SK-N-SH treated with all-trans-retinoic acid at 6 μM for 48 hours (cell line): Measurements from ENCODE around the gene UGT2B7.

ENCODE experiments used
- ATAC-seq: fragments of 200-7000 bp; cut with Tn5 transposase; 3 replicates; pipeline ENCODE4 v1.9.1; 2020; ENCODE audit warnings: mild to moderate bottlenecking, moderate library complexity
- ARNTL ChIP-seq: fragments of 450-650 bp; formaldehyde crosslinking; IDR thresholded peaks from 2 replicates; pipeline ENCODE4 v1.5.0; 2020; ENCODE audit warnings: low read depth, mild to moderate bottlenecking, moderate library complexity, borderline replicate concordance
- BACH2 ChIP-seq: fragments of 250-450 bp; sonication (Bioruptor Pico); IDR thresholded peaks from 2 replicates; pipeline ENCODE4 v1.9.0; 2021; ENCODE audit warnings: mild to moderate bottlenecking, borderline replicate concordance
- CSDC2 ChIP-seq: fragments of 250-450 bp; sonication (Bioruptor Pico); IDR thresholded peaks from 2 replicates; pipeline ENCODE4 v1.5.0; 2020; ENCODE audit warnings: mild to moderate bottlenecking, moderate library complexity
- ESRRG ChIP-seq: fragments of 250-450 bp; sonication (Bioruptor Pico); IDR thresholded peaks from 2 replicates; pipeline ENCODE4 v1.6.1; 2021; ENCODE audit warnings: mild to moderate bottlenecking
- GLIS3 ChIP-seq: fragments of 250-450 bp; sonication (Bioruptor Pico); IDR thresholded peaks from 2 replicates; pipeline ENCODE4 v1.5.0; 2020; ENCODE audit warnings: mild to moderate bottlenecking, moderate library complexity
- ISL1 ChIP-seq: fragments of 250-450 bp; sonication (Bioruptor Pico); IDR thresholded peaks from 2 replicates; pipeline ENCODE4 v2.1.2; 2022; ENCODE audit warnings: mild to moderate bottlenecking, moderate library complexity
- OSR1 ChIP-seq: fragments of 250-450 bp; sonication (Bioruptor Pico); IDR thresholded peaks from 2 replicates; pipeline ENCODE4 v1.8.0; 2022; ENCODE audit warnings: moderate library complexity, mild to moderate bottlenecking, inconsistent platforms
- PPARA ChIP-seq: fragments of 250-450 bp; sonication (Bioruptor Pico); IDR thresholded peaks from 2 replicates; pipeline ENCODE4 v1.5.0; 2020; ENCODE audit warnings: mild to moderate bottlenecking, borderline replicate concordance
- RARB ChIP-seq: fragments of 250-450 bp; sonication (Bioruptor Pico); IDR thresholded peaks from 2 replicates; pipeline ENCODE4 v1.8.0; 2021; ENCODE audit warnings: mild to moderate bottlenecking, moderate library complexity
- SNAI2 ChIP-seq: fragments of 250-450 bp; sonication (Bioruptor Pico); IDR thresholded peaks from 2 replicates; pipeline ENCODE4 v1.5.0; 2020; ENCODE audit warnings: mild to moderate bottlenecking, moderate library complexity
- TCF4 ChIP-seq: fragments of 250-450 bp; sonication (Bioruptor Pico); IDR thresholded peaks from 2 replicates; pipeline ENCODE4 v1.8.0; 2021; ENCODE audit warnings: mild to moderate bottlenecking, moderate library complexity, borderline replicate concordance
- TOX ChIP-seq: fragments of 250-450 bp; sonication (Bioruptor Pico); IDR thresholded peaks from 2 replicates; pipeline ENCODE4 v1.8.0; 2021; ENCODE audit warnings: mild to moderate bottlenecking, moderate library complexity, borderline replicate concordance
- ZC3H10 ChIP-seq: fragments of 250-450 bp; sonication (Bioruptor Pico); IDR thresholded peaks from 2 replicates; pipeline ENCODE4 v1.5.1; 2021; ENCODE audit warnings: mild to moderate bottlenecking, moderate library complexity
- ZFP3 ChIP-seq: fragments of 250-450 bp; sonication (Bioruptor Pico); IDR thresholded peaks from 2 replicates; pipeline ENCODE4 v1.5.0; 2020; ENCODE audit warnings: mild to moderate bottlenecking, moderate library complexity
- ZFP30 ChIP-seq: fragments of 450-650 bp; formaldehyde crosslinking; IDR thresholded peaks from 2 replicates; pipeline ENCODE4 v1.5.0; 2022; ENCODE audit warnings: mild to moderate bottlenecking, moderate library complexity
- ZNF565 ChIP-seq: fragments of 450-650 bp; formaldehyde crosslinking; conservative IDR thresholded peaks from 2 replicates; pipeline ENCODE4 v1.5.0; 2020; ENCODE audit warnings: low read depth, mild to moderate bottlenecking, moderate library complexity
- ZNF70 ChIP-seq: fragments of 450-650 bp; formaldehyde crosslinking; IDR thresholded peaks from 2 replicates; pipeline ENCODE4 v1.5.0; 2020; ENCODE audit warnings: mild to moderate bottlenecking, moderate library complexity
- ZNF8 ChIP-seq: fragments of 450-650 bp; formaldehyde crosslinking; IDR thresholded peaks from 2 replicates; pipeline ENCODE4 v1.5.0; 2020; ENCODE audit warnings: mild to moderate bottlenecking, moderate library complexity
- TF ChIP-seq, protein P1 (sequence below): fragments of 250-450 bp; sonication (Bioruptor Pico); IDR thresholded peaks from 2 replicates; pipeline ENCODE4 v1.8.0; 2021; ENCODE audit warnings: low read depth, mild to moderate bottlenecking, moderate library complexity, borderline replicate concordance
- TF ChIP-seq, protein P2 (sequence below): fragments of 250-450 bp; sonication (Bioruptor Pico); IDR thresholded peaks from 2 replicates; pipeline ENCODE4 v1.5.1; 2021; ENCODE audit warnings: mild to moderate bottlenecking, moderate library complexity
- TF ChIP-seq, protein P3 (sequence below): fragments of 250-450 bp; sonication (Bioruptor Pico); IDR thresholded peaks from 2 replicates; pipeline ENCODE4 v1.5.0; 2020; ENCODE audit warnings: mild to moderate bottlenecking, moderate library complexity
- TF ChIP-seq, protein P4 (sequence below): fragments of 250-450 bp; sonication (Bioruptor Pico); IDR thresholded peaks from 2 replicates; pipeline ENCODE4 v1.5.1; 2020; ENCODE audit warnings: low read depth, mild to moderate bottlenecking, moderate library complexity

UGT2B7 gene

DNA sequence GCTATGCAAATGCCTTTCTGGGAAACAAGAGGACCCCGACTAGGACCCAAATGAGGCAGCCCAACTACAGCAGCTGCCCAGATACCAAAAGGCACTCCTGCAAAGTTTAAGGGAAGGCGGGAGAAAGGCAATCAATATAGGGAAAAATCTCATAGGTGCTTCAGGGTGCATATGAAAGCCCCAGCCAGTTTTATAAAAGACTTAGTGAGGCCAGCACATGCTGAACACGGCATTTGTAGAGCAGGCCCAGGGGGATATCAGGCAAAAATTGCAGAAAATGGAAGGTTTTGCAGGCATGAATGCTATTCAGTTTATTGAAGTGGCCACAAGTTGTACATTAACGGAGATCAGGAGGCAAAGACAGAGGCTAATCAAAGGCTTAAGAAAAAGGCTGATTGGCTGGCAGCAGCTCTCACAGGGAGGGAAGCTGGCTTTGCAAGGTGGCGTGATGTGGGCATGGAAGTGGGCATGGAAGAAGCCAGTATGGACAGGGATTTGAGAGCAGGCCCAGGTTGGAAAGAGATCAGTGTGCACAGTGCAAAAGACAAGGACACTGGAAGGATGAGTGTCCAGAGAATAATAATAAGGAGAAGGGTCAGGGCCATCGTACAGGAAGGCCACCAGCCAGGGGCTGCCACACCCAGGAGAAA, 37.7 kb upstream of the UGT2B7 start:
- ATAC-seq, result no peak
- no peak for TF ChIP-seq ISL1 (CRISPR knock-in tag)
- no peak for TF ChIP-seq BACH2
- TF ChIP-seq, protein P1, sequence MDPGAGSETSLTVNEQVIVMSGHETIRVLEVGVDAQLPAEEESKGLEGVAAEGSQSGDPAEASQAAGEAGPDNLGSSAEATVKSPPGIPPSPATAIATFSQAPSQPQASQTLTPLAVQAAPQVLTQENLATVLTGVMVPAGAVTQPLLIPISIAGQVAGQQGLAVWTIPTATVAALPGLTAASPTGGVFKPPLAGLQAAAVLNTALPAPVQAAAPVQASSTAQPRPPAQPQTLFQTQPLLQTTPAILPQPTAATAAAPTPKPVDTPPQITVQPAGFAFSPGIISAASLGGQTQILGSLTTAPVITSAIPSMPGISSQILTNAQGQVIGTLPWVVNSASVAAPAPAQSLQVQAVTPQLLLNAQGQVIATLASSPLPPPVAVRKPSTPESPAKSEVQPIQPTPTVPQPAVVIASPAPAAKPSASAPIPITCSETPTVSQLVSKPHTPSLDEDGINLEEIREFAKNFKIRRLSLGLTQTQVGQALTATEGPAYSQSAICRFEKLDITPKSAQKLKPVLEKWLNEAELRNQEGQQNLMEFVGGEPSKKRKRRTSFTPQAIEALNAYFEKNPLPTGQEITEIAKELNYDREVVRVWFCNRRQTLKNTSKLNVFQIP (CRISPR knock-in tag), result no peak
- no peak for TF ChIP-seq OSR1 (CRISPR knock-in tag)
- TF ChIP-seq GLIS3 (CRISPR knock-in tag), result no peak
- TF ChIP-seq, protein P2, sequence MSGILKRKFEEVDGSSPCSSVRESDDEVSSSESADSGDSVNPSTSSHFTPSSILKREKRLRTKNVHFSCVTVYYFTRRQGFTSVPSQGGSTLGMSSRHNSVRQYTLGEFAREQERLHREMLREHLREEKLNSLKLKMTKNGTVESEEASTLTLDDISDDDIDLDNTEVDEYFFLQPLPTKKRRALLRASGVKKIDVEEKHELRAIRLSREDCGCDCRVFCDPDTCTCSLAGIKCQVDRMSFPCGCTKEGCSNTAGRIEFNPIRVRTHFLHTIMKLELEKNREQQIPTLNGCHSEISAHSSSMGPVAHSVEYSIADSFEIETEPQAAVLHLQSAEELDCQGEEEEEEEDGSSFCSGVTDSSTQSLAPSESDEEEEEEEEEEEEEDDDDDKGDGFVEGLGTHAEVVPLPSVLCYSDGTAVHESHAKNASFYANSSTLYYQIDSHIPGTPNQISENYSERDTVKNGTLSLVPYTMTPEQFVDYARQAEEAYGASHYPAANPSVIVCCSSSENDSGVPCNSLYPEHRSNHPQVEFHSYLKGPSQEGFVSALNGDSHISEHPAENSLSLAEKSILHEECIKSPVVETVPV (CRISPR knock-in tag), result no peak
- no peak for TF ChIP-seq RARB
- no peak for TF ChIP-seq CSDC2 (CRISPR knock-in tag)
- TF ChIP-seq TOX (CRISPR knock-in tag), result no peak
- TF ChIP-seq ZC3H10 (CRISPR knock-in tag), result no peak
- no peak for TF ChIP-seq ZNF565 (CRISPR knock-in tag)
- TF ChIP-seq, protein P3, sequence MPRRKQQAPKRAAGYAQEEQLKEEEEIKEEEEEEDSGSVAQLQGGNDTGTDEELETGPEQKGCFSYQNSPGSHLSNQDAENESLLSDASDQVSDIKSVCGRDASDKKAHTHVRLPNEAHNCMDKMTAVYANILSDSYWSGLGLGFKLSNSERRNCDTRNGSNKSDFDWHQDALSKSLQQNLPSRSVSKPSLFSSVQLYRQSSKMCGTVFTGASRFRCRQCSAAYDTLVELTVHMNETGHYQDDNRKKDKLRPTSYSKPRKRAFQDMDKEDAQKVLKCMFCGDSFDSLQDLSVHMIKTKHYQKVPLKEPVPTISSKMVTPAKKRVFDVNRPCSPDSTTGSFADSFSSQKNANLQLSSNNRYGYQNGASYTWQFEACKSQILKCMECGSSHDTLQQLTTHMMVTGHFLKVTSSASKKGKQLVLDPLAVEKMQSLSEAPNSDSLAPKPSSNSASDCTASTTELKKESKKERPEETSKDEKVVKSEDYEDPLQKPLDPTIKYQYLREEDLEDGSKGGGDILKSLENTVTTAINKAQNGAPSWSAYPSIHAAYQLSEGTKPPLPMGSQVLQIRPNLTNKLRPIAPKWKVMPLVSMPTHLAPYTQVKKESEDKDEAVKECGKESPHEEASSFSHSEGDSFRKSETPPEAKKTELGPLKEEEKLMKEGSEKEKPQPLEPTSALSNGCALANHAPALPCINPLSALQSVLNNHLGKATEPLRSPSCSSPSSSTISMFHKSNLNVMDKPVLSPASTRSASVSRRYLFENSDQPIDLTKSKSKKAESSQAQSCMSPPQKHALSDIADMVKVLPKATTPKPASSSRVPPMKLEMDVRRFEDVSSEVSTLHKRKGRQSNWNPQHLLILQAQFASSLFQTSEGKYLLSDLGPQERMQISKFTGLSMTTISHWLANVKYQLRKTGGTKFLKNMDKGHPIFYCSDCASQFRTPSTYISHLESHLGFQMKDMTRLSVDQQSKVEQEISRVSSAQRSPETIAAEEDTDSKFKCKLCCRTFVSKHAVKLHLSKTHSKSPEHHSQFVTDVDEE (CRISPR knock-in tag), result no peak
- TF ChIP-seq ZFP30 (CRISPR knock-in tag), result no peak
- no peak for TF ChIP-seq PPARA (CRISPR knock-in tag)
- TF ChIP-seq TCF4 (CRISPR knock-in tag), result no peak
- TF ChIP-seq ZNF8 (CRISPR knock-in tag), result no peak
- no peak for TF ChIP-seq ZNF70
- TF ChIP-seq ESRRG (CRISPR knock-in tag), result no peak
- TF ChIP-seq, all 23 proteins: peak for 0

DNA sequence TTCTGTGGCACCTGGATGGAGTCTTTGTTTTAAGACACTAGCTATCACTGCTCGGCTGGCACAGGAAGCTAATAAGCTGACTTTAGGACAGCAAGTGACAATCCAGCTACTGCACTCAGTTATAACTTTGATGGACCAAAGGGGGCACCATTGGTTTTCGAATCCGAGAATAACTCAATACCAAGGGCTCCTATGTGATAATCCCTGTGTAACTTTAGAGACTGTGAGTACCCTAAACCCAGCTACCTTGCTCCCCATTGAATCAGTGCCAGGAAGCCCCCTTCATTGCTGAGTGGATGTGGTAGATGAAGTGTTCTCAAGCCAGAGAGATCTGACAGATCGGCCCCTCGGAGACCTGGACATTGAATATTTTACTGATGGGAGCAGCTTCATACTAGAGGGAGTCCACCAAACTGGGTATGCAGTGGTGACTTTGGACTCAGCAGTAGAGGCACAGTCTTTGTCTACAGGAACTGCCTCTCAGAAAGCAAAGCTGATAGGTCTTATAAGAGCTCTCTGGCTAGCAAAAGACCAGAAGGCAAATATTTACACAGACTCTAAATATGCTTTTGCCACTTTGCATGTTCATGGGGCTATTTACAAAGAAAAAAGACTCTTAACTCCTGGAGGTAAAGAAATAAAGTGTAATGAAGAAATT, 35.5 kb upstream of the UGT2B7 start:
- TF ChIP-seq ZFP3 (no peak), TOX (CRISPR knock-in tag) (no peak), RARB (no peak), ZNF8 (CRISPR knock-in tag) (no peak), CSDC2 (CRISPR knock-in tag) (no peak), ZNF565 (CRISPR knock-in tag) (no peak), SNAI2 (no peak), ARNTL (CRISPR knock-in tag) (no peak), ZFP30 (CRISPR knock-in tag) (no peak), BACH2 (no peak)
- TF ChIP-seq, protein P2 (CRISPR knock-in tag), result no peak
- TF ChIP-seq, protein P4, sequence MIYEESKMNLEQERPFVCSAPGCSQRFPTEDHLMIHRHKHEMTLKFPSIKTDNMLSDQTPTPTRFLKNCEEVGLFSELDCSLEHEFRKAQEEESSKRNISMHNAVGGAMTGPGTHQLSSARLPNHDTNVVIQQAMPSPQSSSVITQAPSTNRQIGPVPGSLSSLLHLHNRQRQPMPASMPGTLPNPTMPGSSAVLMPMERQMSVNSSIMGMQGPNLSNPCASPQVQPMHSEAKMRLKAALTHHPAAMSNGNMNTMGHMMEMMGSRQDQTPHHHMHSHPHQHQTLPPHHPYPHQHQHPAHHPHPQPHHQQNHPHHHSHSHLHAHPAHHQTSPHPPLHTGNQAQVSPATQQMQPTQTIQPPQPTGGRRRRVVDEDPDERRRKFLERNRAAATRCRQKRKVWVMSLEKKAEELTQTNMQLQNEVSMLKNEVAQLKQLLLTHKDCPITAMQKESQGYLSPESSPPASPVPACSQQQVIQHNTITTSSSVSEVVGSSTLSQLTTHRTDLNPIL (CRISPR knock-in tag), result no peak
- ATAC-seq, result peak; percentile 44; the same call in 2 of the 3 replicates
